NCI-H1694 (cell line): ENCODE measurements around the gene THADA.
"Not testable (repeated sequence)": the region's sequence is repeated elsewhere in the genome, so short reads cannot be mapped to it uniquely, and the experiment has no call there.

Experiments
- DNase-seq: peaks from one replicate; lab custom pipeline; 2025; lab: John Stamatoyannopoulos, UW

THADA gene

GRCh38 chr2:43209204-43209717 is 386.6 kb downstream of the THADA start:
- DNase-seq: no peak

- no peak for DNase-seq
Observed at GRCh38 chr2:43207553-43208300, 388.1 kb downstream of the THADA start.

- no peak for DNase-seq
Observed at GRCh38 chr2:43206602-43207001, 389.2 kb downstream of the THADA start.

- DNase-seq: no peak
Observed at GRCh38 chr2:43203373-43203772, 392.5 kb downstream of the THADA start.

- DNase-seq: no peak
Observed at GRCh38 chr2:43202289-43202688, 393.5 kb downstream of the THADA start.

- no peak for DNase-seq
Observed at GRCh38 chr2:43201497-43201896, 394.3 kb downstream of the THADA start.

- no peak for DNase-seq
Observed at GRCh38 chr2:43201016-43201415, 394.8 kb downstream of the THADA start.

- no peak for DNase-seq
Observed at GRCh38 chr2:43199492-43200488, 396.0 kb downstream of the THADA start.

- no peak for DNase-seq
Observed at GRCh38 chr2:43198263-43198662, 397.6 kb downstream of the THADA start.

GRCh38 chr2:43197588-43197896 is 398.3 kb downstream of the THADA start:
- no peak for DNase-seq

GRCh38 chr2:43196768-43197587 is 398.9 kb downstream of the THADA start:
- DNase-seq: no peak

GRCh38 chr2:43194121-43194869 is 401.5 kb downstream of the THADA start:
- no peak for DNase-seq

GRCh38 chr2:43193652-43194120 is 402.2 kb downstream of the THADA start:
- DNase-seq: no peak

GRCh38 chr2:43192744-43193651 is 402.8 kb downstream of the THADA start:
- DNase-seq: no peak

GRCh38 chr2:43191947-43192516 is 403.8 kb downstream of the THADA start:
- DNase-seq: no peak

- no peak for DNase-seq
Observed at GRCh38 chr2:43190311-43191052, 405.4 kb downstream of the THADA start.

- not testable (repeated sequence) for DNase-seq
Observed at GRCh38 chr2:43189861-43190260, 406.0 kb downstream of the THADA start.

GRCh38 chr2:43188561-43189386 is 407.1 kb downstream of the THADA start:
- DNase-seq: no peak
